GM12801 (cell line): ENCODE data around the gene VILL.

Experiments used
- CTCF ChIP-seq: IDR thresholded peaks from one replicate; pipeline ENCODE4 v1.5.1; 2011; ENCODE audit warnings: control low read depth; ENCODE audit not compliant: insufficient read length; ENCODE audit errors: extremely low read depth

Gene VILL

DNA sequence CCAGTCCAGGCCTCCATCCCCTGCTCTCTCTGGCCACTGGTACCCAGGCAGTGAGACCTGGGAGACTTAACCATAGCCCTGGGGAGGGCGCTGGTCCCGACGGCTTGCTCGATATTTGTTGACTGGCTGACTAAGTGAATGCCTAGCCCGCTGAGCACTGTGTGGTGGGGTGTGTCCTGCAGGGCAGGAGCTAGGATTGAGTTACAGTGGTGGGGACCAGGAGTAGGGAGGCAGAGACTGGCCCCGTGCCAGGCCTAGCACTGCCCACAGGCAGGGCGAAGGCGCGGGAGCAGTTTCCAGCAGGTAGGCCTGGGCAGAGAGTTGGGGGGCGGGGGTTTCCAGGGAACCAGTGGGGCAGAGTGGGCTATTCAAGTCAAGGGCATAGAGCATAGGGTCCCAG, at the start of gene VILL:
Gene VILL (plus strand): TSS at position 260 of the 400 bp plus-strand sequence. CDS start 2,887 bp downstream, outside the sequence.
- no peak for TF ChIP-seq CTCF

GRCh38 chr3:37941608-37942508, 48.7 kb upstream of the VILL start:
- TF ChIP-seq CTCF = no peak

DNA sequence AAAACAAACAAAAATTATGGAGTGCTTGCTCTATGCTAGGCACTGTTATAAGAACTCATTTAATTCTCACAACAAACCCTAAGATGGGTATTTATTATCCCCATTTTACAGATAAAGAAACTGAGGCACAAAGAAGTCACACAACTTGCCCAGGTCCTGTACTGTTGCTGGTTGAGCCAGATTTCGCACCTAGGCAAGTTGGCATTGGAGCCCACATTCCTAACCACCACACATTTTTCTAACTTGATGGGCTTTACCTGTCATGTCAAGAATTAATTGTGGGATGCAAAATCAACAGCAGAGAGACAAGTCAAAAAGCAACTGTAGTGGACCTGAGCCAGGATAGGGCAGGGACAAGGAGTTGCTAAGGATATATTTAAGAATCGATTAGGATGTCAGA, 47.9 kb upstream of the VILL start:
- TF ChIP-seq CTCF = no peak

- TF ChIP-seq CTCF = no peak
Observed at GRCh38 chr3:37943126-37943525, 47.5 kb upstream of the VILL start.

- no peak for TF ChIP-seq CTCF
Observed at GRCh38 chr3:37943631-37944314, 46.8 kb upstream of the VILL start.

DNA sequence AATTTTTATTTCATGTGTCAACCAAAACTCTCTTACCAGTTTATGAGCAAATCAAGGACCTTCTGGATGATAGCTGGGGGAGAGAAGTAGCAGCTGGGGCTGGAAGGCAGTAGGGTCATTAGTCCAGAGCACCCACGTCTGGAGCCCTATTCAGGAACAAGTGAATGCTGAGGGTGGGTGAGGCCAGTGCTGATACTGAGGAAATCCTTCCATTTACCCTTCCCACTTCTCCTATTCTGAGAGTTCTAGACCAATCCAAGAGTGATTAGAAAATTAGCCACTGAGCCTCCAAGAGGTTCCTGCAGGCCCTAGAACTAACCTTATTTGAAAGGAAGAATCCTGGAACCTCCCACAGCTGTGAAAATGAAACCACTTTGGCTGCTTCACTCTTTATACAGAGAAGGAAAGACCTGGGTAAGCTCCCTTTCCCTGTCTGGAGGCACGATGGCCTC, 46.2 kb upstream of the VILL start:
- no peak for TF ChIP-seq CTCF

DNA sequence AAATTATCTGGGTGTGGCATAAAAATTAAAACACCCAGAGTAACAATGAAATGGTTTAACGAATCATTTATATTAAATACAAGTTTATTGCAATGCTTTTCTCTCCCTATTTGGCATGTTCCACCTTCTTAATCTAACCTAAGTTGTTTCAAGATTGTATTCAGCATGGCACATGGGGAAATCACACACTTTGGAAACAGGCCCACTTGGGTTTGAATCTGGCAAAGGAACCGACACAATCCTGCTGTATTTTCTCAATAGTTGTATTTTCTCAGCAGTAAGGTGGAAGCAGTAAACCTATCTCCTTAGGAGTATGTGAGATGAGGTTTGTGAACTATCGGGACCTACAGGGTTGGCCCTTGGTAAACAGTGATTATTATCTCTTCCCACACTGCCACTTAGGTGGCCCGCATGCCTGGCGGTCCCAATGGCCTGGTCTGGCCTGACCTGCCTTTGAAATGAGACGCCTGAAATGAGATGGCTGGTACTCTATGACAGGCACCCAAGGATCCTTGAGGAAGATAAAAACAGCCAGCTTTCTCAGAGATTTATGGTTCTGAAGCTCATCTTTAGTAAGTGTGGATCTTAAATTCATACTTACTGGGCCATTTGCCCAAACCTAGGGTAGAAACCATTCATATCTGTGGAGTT, 45.3 kb upstream of the VILL start:
- no peak for TF ChIP-seq CTCF
